A549 (cell line): ENCODE results near the gene PTH2.

Experiments used
- CTCF ChIP-seq: fragments of >200 bp; sonication (Bioruptor Twin); formaldehyde crosslinking; IDR thresholded peaks from 3 replicates; pipeline ENCODE4 v1.5.1; 2016
- FOSL2 ChIP-seq, 2 experiments: fragments of 450-650 bp in 1 of 2; fragments of >200 bp in 1 of 2; sonication (Bioruptor Twin) in 1 of 2; formaldehyde crosslinking; IDR thresholded peaks; 2 replicates each; pipeline versions ENCODE4 v1.5.0 to v1.6.1; 2016 to 2020; ENCODE audit warnings: mild to moderate bottlenecking in 1 of 2, moderate library complexity in 1 of 2
- POLR2A ChIP-seq: IDR thresholded peaks from 2 replicates; pipeline ENCODE4 v1.6.1; 2012; ENCODE audit warnings: mild to moderate bottlenecking, low read length
- RNF2 ChIP-seq: fragments of 200-600 bp; sonication (generic); IDR thresholded peaks from 2 replicates; pipeline ENCODE4 v1.6.1; 2016; ENCODE audit warnings: low read depth, mild to moderate bottlenecking, antibody characterized with exemption, moderate library complexity, borderline replicate concordance
- TF ChIP-seq, protein P1 (sequence below): IDR thresholded peaks from 2 replicates; pipeline ENCODE4 v1.6.1; 2012

GRCh38 chr19:49419173-49419572 lies 4.1 kb downstream of the PTH2 start:
- TF ChIP-seq RNF2 (no peak), POLR2A (no peak), CTCF (no peak), FOSL2 (IDR thresholded peaks at IDR 0.05) (no peak), FOSL2 (CRISPR knock-in tag; IDR thresholded peaks at IDR 0.05) (no peak)
- TF ChIP-seq, protein P1, sequence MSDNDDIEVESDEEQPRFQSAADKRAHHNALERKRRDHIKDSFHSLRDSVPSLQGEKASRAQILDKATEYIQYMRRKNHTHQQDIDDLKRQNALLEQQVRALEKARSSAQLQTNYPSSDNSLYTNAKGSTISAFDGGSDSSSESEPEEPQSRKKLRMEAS = no peak
